Spleen (tissue), 7 donors: ENCODE measurements around the gene RNF13.

ENCODE experiments used
- CTCF ChIP-seq, 11 experiments: fragments of 200-600 bp in 7 of 11; fragments of 450-650 bp in 4 of 11; sonication (generic) in 4 of 11; IDR thresholded peaks in 8 of 11; conservative IDR thresholded peaks in 3 of 11; 1 replicate in 7 of 11; 2 replicates in 4 of 11; pipeline versions ENCODE4 v1.4.0 to v1.8.0; 2016 to 2021; ENCODE audit warnings: antibody characterized with exemption in 11 of 11, inconsistent platforms in 4 of 11, mild to moderate bottlenecking in 1 of 11
- POLR2A ChIP-seq, 3 donors: fragments of 450-650 bp; IDR thresholded peaks; one replicate each; pipeline ENCODE4 v1.5.1; 2017; ENCODE audit warnings: antibody characterized with exemption in 3 of 3, mild to moderate bottlenecking in 1 of 3
- donor health status: DM: no; HTN: no; CAD: no; lungs with moderate emphysema.
- donor health status: DM: no; HTN: no; CAD: no.
- donor health status: DM: no; HTN: no; CAD: no.

GRCh38 chr3:149839896-149840295, 26.9 kb downstream of the RNF13 start:
- TF ChIP-seq POLR2A (IDR thresholded peaks at IDR 0.05) (no peak), CTCF (IDR thresholded peaks at IDR 0.05 in 8 of 11, conservative IDR thresholded peaks at IDR 0.05 in 3 of 11) (no peak)
